ENCODE results near the gene PANK4.

- TF ChIP-seq ATF3 (IDR thresholded peaks at IDR 0.05; ENCODE audit: borderline replicate concordance, extremely low read depth, low read depth, low read length) (no peak), POLR2A (IDR thresholded peaks at IDR 0.05; ENCODE audit: low read depth, low read length) (no peak), CTCF (IDR thresholded peaks at IDR 0.05 in 2 of 3, conservative IDR thresholded peaks at IDR 0.05 in 1 of 3; ENCODE audit: control insufficient read depth in 2 of 3, extremely low read depth in 1 of 3, insufficient read depth in 1 of 3, low read depth in 3 of 3, low read length in 3 of 3) (no peak), EZH2 (IDR thresholded peaks at IDR 0.05; ENCODE audit: borderline replicate concordance, control insufficient read depth, low read depth, low read length) (no peak), IKZF2 (IDR thresholded peaks at IDR 0.05) (no peak), SREBF2 (IDR thresholded peaks at IDR 0.05; ENCODE audit: low read length) (no peak), POLR2AphosphoS5 (IDR thresholded peaks at IDR 0.05; ENCODE audit: low read length) (no peak), SUPT20H (IDR thresholded peaks at IDR 0.05; ENCODE audit: borderline replicate concordance, control insufficient read depth, low read depth, low read length) (no peak)
Observed at GRCh38 chr1:2553871-2554620, 27.6 kb upstream of the PANK4 start.

Data from GM12878 (cell line).